Panc1 (cell line): ENCODE measurements around the gene PHF1. TPM values are rescaled to one million over a fixed set of nuclear protein-coding genes. Genes with fewer than 3 reads are reported as not detected.

Experiments
- ATAC-seq: fragments of 200-7000 bp; cut with Tn5 transposase; 2 replicates; pipeline ENCODE4 v1.9.1; 2020; ENCODE audit warnings: mild to moderate bottlenecking, moderate library complexity
- BruUV-seq: library from RNA; stranded (reverse); fragments of 400-500 nt; replicated peaks from 2 replicates; lab custom pipeline; 2021; lab: Mats Ljungman, UMichigan
- CTCF ChIA-PET: fragments of 300-600 bp; sonication (Branson Sonifier 250); formaldehyde crosslinking; loops from one replicate; lab custom pipeline; 2022; ENCODE audit warnings: antibody characterized with exemption; lab: Charles Lee
- POLR2A ChIA-PET: fragments of 300-600 bp; sonication (Branson Sonifier 250); formaldehyde crosslinking; loops from one replicate; lab custom pipeline; 2022; ENCODE audit warnings: antibody characterized with exemption; lab: Charles Lee
- DNase-seq: peaks from one replicate; pipeline ENCODE4 v3.0.0-alpha.2; 2010; ENCODE audit warnings: low read depth, low spot score
- H3K27ac ChIP-seq: 2 replicates; pipeline ENCODE4 v1.5.1; 2011; ENCODE audit warnings: mild to moderate bottlenecking, low read length, inconsistent platforms
- H3K27me3 ChIP-seq: fragments of 200-500 bp; sonication (Bioruptor generic); 2 replicates; pipeline ENCODE4 v1.6.0; 2014; ENCODE audit warnings: low read length, inconsistent platforms; ENCODE audit not compliant: control insufficient read depth, insufficient read depth
- H3K36me3 ChIP-seq: fragments of 200-500 bp; sonication (Bioruptor generic); 2 replicates; pipeline ENCODE4 v1.5.1; 2014; ENCODE audit warnings: inconsistent platforms, mild to moderate bottlenecking, low read length, moderate library complexity; ENCODE audit not compliant: control insufficient read depth, insufficient read depth
- H3K4me1 ChIP-seq: 2 replicates; pipeline ENCODE4 v1.5.1; 2011; ENCODE audit warnings: inconsistent platforms, mild to moderate bottlenecking, low read length, moderate library complexity; ENCODE audit not compliant: control insufficient read depth, insufficient read depth
- H3K4me3 ChIP-seq, 2 experiments: 2 replicates each; pipeline ENCODE4 v1.5.1; 2011 to 2012; ENCODE audit warnings: low read depth in 2 of 2, low read length in 2 of 2, mild to moderate bottlenecking in 2 of 2, inconsistent platforms in 1 of 2, moderate library complexity in 1 of 2
- H3K9me3 ChIP-seq: fragments of 200-500 bp; sonication (Bioruptor generic); 2 replicates; pipeline ENCODE4 v1.5.1; 2014; ENCODE audit warnings: low read depth, mild to moderate bottlenecking, inconsistent platforms, low read length, moderate library complexity; ENCODE audit not compliant: control insufficient read depth, insufficient read depth
- CTCF ChIP-seq: fragments of 450-650 bp; IDR thresholded peaks from 2 replicates; pipeline ENCODE4 v1.5.1; 2017; ENCODE audit warnings: mild to moderate bottlenecking
- POLR2AphosphoS5 ChIP-seq: IDR thresholded peaks from 2 replicates; pipeline ENCODE4 v1.6.1; 2012; ENCODE audit warnings: mild to moderate bottlenecking, low read depth, low read length, moderate library complexity
- REST ChIP-seq, 2 experiments: IDR thresholded peaks; 2 replicates each; pipeline ENCODE4 v1.6.1; 2011 to 2012; ENCODE audit warnings: low read depth in 2 of 2, control low read depth in 1 of 2, low read length in 1 of 2, mild to moderate bottlenecking in 1 of 2, moderate library complexity in 1 of 2; ENCODE audit not compliant: insufficient read depth in 1 of 2
- SIN3A ChIP-seq: IDR thresholded peaks from 2 replicates; pipeline ENCODE4 v1.6.1; 2012; ENCODE audit warnings: low read depth, mild to moderate bottlenecking, low read length, moderate library complexity, borderline replicate concordance; ENCODE audit not compliant: insufficient read depth
- TCF7L2 ChIP-seq: IDR thresholded peaks from 2 replicates; pipeline ENCODE4 v1.6.1; 2011; ENCODE audit warnings: mild to moderate bottlenecking, low read depth, low read length, inconsistent platforms
- in situ Hi-C: cut with HindIII; loops from 2 replicates; pipeline ENCODE4 v1.10.0; 2016; ENCODE audit warnings: low sequenced_read_pairs, low pct_unique_long_range_greater_than_20kb
- intact Hi-C: fragments of 100-400 bp; cut with micrococcal nuclease; formaldehyde crosslinking; loops from one replicate; pipeline ENCODE4 v1.10.0; 2022; ENCODE audit not compliant: unreplicated experiment
- total RNA-seq: library from RNA; stranded (reverse); gene quantifications from one replicate; pipeline ENCODE4 v1.2.1, GENCODE V29; 2021; ENCODE audit not compliant: unreplicated experiment

The PHF1 gene
- total RNA-seq, 1 experiment from 2014 or later: 51.6 TPM

- no peaks in the 10 kb centered on the region for H3K36me3 ChIP-seq
- no peaks in the 10 kb centered on the region for H3K9me3 ChIP-seq
- H3K4me1 ChIP-seq: peaks cover 24% of the 10 kb centered on the region
- ATAC-seq: no peak
- ChIA-PET CTCF (interaction anchor here (0.8 kb wide), 1 partner anchor 79 kb away, joined by 3 read pairs; no protein-coding TSS in a partner anchor), POLR2A (interaction anchor here (0.5 kb wide), 1 partner anchor 89 kb away, joined by 9 read pairs; no protein-coding TSS in a partner anchor)
- peak overlapping the region; percentile 98 for H3K27ac ChIP-seq
- no peak for DNase-seq
- BruUV-seq: TSS peak; percentile 84
- peak overlapping the region in 1 of 2 experiments; percentile 31; a peak in 3 of 4 replicates for H3K4me3 ChIP-seq
- in situ Hi-C loops: no loop called here
- intact Hi-C loops: no loop called here
- no peak for TF ChIP-seq TCF7L2
- TF ChIP-seq CTCF: 0 out of 2 replicates have a peak, but pooled peaks have one; percentile 59
- no peaks in the 10 kb centered on the region for H3K27me3 ChIP-seq
Measured at GRCh38 chr6:33390767-33391277, 20.0 kb upstream of the PHF1 start.

- Histone ChIP-seq H3K27me3 (no peaks in the 10 kb centered on the region), H3K27ac (peak within 1 kb of the TSS; percentile 98), H3K9me3 (no peaks in the 10 kb centered on the region), H3K4me3 (peak within 1 kb of the TSS; percentile 88 to 89), H3K36me3 (no peaks in the 10 kb centered on the region), H3K4me1 (peaks cover 27% of the 10 kb centered on the region)
- intact Hi-C loops: no loop called here
- CTCF ChIA-PET: no interaction called here
- no TSS peak for BruUV-seq
- ATAC-seq (peak; percentile 97), DNase-seq (peak; percentile 98)
- TF ChIP-seq REST (IDR thresholded peaks at IDR 0.05; ENCODE audit: insufficient read depth in 1 of 2, low read depth in 2 of 2, low read length in 1 of 2): no peak
- peak; percentile 44; the same call in 1 of the 2 replicates for TF ChIP-seq POLR2AphosphoS5
- TF ChIP-seq SIN3A: peak; percentile 97
- peak; percentile 99 for TF ChIP-seq CTCF
- no peak for TF ChIP-seq TCF7L2
- in situ Hi-C loops: no loop called here
- POLR2A ChIA-PET: no interaction called here
Measured at GRCh38 chr6:33391278-33391921, 19.4 kb upstream of the PHF1 start, which contains the start of gene KIFC1. Gene KIFC1, plus strand, starts transcription at chr6:33391823. Its CDS starts 163 bp downstream, at chr6:33391986.
